Mesodermal cell (in vitro differentiated cells): ENCODE measurements around the gene STK11.

Source experiments
- H3K27ac ChIP-seq: 2 replicates; pipeline ENCODE4 v1.7.0; 2013; ENCODE audit warnings: mild to moderate bottlenecking, low read depth, low read length, moderate library complexity; ENCODE audit not compliant: severe bottlenecking
- H3K36me3 ChIP-seq: 2 replicates; pipeline ENCODE4 v1.7.1; 2013; ENCODE audit warnings: mild to moderate bottlenecking, low read length, moderate library complexity; ENCODE audit not compliant: control insufficient read depth, insufficient read depth
- H3K4me1 ChIP-seq: one replicate; pipeline ENCODE4 v1.7.1; 2013; ENCODE audit warnings: mild to moderate bottlenecking, low read length; ENCODE audit not compliant: insufficient read depth, control insufficient read depth, poor library complexity, severe bottlenecking
- H3K4me3 ChIP-seq: 2 replicates; pipeline ENCODE4 v1.7.0; 2013; ENCODE audit warnings: low read length, control low read depth, mild to moderate bottlenecking; ENCODE audit not compliant: insufficient read depth, poor library complexity, severe bottlenecking; ENCODE audit errors: extremely low read depth
- H3K9me3 ChIP-seq: 2 replicates; pipeline ENCODE4 v1.7.1; 2013; ENCODE audit warnings: mild to moderate bottlenecking, low read length, moderate library complexity; ENCODE audit not compliant: control insufficient read depth
- WGBS, 2 experiments: methylation state at CpG; one replicate each; pipeline ENCODE4 v1.1.5; 2013; ENCODE audit warnings: missing lambda C conversion rate in 2 of 2; ENCODE audit not compliant: insufficient coverage in 2 of 2; 5-methylcytosine and 5-hydroxymethylcytosine counted together

The STK11 gene

DNA sequence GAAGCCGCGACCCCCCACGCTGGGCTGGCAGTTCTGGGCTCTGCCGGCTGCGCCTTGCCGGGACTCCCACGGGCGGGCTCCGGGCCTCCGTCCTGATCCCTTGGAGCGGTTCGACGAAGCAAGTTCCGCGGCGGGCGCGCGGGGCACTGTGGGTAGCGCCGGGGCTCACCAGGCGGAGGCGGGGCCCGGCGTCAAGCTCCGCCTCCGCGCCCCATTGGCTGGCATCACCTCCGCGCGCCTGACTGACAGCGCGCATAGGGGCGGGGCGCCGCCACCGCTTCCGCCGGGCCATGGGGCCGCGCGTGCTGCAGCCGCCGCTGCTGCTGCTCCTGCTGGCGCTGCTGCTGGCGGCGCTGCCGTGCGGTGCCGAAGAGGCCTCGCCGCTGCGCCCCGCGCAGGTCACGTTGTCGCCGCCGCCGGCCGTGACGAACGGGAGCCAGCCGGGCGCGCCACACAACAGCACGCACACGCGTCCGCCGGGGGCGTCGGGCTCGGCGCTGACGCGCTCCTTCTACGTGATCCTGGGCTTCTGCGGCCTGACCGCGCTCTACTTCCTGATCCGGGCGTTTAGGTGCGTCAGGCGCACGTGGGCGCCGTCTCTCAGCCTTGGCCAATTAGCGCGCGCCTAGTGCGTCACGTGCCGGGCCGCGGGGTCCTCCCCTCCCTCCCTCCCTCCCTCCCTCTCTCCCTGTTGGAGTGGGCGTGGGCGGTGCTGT lies 69.8 kb downstream of the STK11 start, which contains the start of gene FAM174C:
TSS of gene FAM174C (plus strand) at position 271 of the 716 bp plus-strand sequence. CDS start at position 291, 20 bp downstream.
- H3K27ac ChIP-seq, result peak within 1 kb of the TSS; percentile 99
- WGBS, 2 experiments, result 0% methylated on average over 73 to 90 of the region's 98 CpGs
- no peaks in the 10 kb centered on the region for H3K9me3 ChIP-seq
- peaks cover 61% of the 10 kb centered on the region for H3K36me3 ChIP-seq
- H3K4me3 ChIP-seq, result peak within 1 kb of the TSS; percentile 52
- H3K4me1 ChIP-seq, result peaks cover 33% of the 10 kb centered on the region

DNA sequence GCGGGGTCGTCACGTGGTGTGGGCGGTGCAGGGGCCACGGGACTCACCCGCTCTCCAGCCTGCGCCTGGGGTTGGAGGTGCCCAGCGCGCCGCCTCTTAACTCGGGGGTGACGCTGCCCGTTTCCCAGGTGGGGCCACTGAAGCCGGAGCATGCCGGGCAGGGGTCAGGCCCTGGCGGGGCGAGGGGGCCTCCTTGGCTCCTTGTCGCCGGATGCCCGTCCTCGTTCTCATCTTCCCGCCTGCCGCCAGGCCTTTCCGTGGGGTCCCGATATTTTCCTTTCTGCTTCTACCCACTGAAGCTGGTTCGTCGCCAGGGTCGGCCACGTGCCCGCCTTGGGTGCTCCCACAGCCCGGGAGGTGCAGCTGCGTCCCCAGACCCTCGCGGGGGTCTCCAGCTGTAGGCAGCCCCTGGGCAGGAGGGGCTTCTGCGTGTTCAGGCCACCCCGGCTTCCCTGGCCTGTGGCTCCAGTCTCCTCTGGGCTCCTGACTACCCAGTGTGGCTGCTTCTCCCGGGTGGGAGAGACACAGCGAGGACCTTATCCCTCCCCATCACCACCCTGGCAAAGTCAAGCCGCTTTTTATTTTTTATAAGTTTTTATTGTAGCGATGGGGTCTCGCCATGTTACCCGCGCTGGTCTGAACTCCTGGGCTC lies 70.5 kb downstream of the STK11 start:
- Histone ChIP-seq H3K4me3 (peak overlapping the region; percentile 52), H3K9me3 (no peaks in the 10 kb centered on the region), H3K4me1 (peaks cover 26% of the 10 kb centered on the region), H3K36me3 (peaks cover 54% of the 10 kb centered on the region), H3K27ac (peak overlapping the region; percentile 99)
- 16 to 20% methylated on average over 36 of the region's 43 CpGs for WGBS, 2 experiments

DNA sequence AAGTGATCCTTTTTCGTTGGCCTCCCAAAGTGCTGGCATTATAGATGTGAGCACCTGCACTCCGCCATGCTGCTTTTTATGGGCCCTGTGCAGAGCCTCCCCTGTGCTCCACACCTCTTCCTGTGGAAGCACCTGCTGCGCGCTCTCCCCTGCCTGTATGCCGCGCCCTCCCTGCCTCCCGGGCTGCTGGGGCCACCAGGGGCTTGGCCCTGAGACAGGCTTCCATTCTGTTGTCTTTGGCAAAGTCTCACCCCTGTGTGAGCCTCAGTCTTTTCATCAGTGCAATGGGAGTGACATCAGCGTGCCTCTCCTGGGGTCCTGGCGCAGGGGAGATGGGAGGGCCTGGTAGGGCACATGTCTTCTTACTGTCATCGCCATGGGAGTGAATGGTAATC lies 71.0 kb downstream of the STK11 start:
- Histone ChIP-seq H3K4me3 (peak overlapping the region; percentile 52), H3K36me3 (peaks cover 49% of the 10 kb centered on the region), H3K9me3 (no peaks in the 10 kb centered on the region), H3K4me1 (peaks cover 21% of the 10 kb centered on the region), H3K27ac (no peak overlapping the region)
- WGBS, 2 experiments, result 86 to 88% methylated on average over 10 of the region's 10 CpGs

DNA sequence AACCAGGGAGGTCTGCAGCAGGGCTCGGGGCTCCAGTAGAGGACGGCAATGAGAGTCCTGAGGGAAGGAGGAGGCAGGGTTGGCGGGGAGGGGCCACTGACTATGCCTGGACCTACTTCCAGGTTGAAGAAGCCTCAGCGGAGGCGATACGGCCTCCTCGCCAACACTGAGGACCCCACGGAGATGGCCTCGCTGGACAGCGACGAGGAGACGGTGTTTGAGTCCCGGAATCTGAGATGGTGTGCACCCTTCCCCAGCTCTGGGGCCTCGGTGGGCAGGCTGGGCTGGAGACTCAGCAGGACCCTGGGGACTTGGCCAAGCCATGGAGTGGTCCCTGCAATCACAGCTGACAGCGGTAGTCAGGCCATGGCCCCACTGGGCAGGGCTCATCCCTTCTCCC lies 71.5 kb downstream of the STK11 start:
- H3K27ac ChIP-seq, result no peak overlapping the region
- H3K36me3 ChIP-seq, result peaks cover 45% of the 10 kb centered on the region
- WGBS, 2 experiments, result 94 to 98% methylated on average over 14 to 15 of the region's 15 CpGs
- H3K4me1 ChIP-seq, result peaks cover 17% of the 10 kb centered on the region
- no peaks in the 10 kb centered on the region for H3K9me3 ChIP-seq
- no peak overlapping the region for H3K4me3 ChIP-seq
